HEK293 (cell line): ENCODE measurements around the gene POLQ.

Source experiments
- CTCF ChIA-PET: fragments of 350-600 bp; formaldehyde crosslinking; extraction: SDS; loops from one replicate; lab custom pipeline; 2021; ENCODE audit warnings: antibody characterized with exemption; lab: Yijun Ruan, JAX
- POLR2A ChIA-PET: fragments of 300-600 bp; formaldehyde crosslinking; extraction: SDS; loops from one replicate; lab custom pipeline; 2020; ENCODE audit warnings: antibody characterized with exemption, inconsistent platforms; lab: Yijun Ruan, JAX
- H3K27ac ChIP-seq: fragments of 200-500 bp; sonication (Bioruptor generic); 2 replicates; pipeline ENCODE4 v1.5.1; 2014; ENCODE audit warnings: low read depth, low read length, control low read depth, inconsistent platforms; ENCODE audit errors: extremely low read depth
- H3K36me3 ChIP-seq, 2 experiments: fragments of 200-500 bp in 1 of 2; sonication (Bioruptor generic) in 1 of 2; 1 replicate in 1 of 2; 2 replicates in 1 of 2; pipeline ENCODE4 v1.5.1; 2014 to 2017; ENCODE audit warnings: inconsistent platforms in 2 of 2, low read length in 2 of 2; ENCODE audit not compliant: control insufficient read depth in 2 of 2, insufficient read depth in 1 of 2
- H3K4me1 ChIP-seq: fragments of 200-500 bp; sonication (Bioruptor generic); 2 replicates; pipeline ENCODE4 v1.5.1; 2014; ENCODE audit warnings: mild to moderate bottlenecking, low read length, inconsistent platforms; ENCODE audit not compliant: control insufficient read depth, insufficient read depth
- H3K4me3 ChIP-seq: 2 replicates; pipeline ENCODE4 v1.5.1; 2011; ENCODE audit warnings: low read depth, mild to moderate bottlenecking, control low read depth, low read length, moderate library complexity
- H3K9me3 ChIP-seq: fragments of 200-500 bp; sonication (Bioruptor generic); 2 replicates; pipeline ENCODE4 v1.5.1; 2014; ENCODE audit warnings: low read depth, low read length, inconsistent platforms; ENCODE audit not compliant: control insufficient read depth, insufficient read depth
- BCL11B ChIP-seq: fragments of 450-650 bp; formaldehyde crosslinking; IDR thresholded peaks from 2 replicates; pipeline ENCODE4 v1.5.1; 2016; ENCODE audit warnings: low read depth, missing biosample characterization, missing genetic modification characterization
- GLIS1 ChIP-seq: fragments of 450-650 bp; formaldehyde crosslinking; IDR thresholded peaks from 2 replicates; pipeline ENCODE4 v1.5.1; 2016; ENCODE audit warnings: missing biosample characterization, missing genetic modification characterization
- KLF16 ChIP-seq: fragments of 450-650 bp; formaldehyde crosslinking; IDR thresholded peaks from 2 replicates; pipeline ENCODE4 v1.5.1; 2017; ENCODE audit warnings: missing biosample characterization, missing genetic modification characterization
- KLF7 ChIP-seq: fragments of 450-650 bp; formaldehyde crosslinking; IDR thresholded peaks from 2 replicates; pipeline ENCODE4 v1.5.1; 2016; ENCODE audit warnings: missing biosample characterization, missing genetic modification characterization, borderline replicate concordance
- SP7 ChIP-seq: fragments of 450-650 bp; formaldehyde crosslinking; IDR thresholded peaks from 2 replicates; pipeline ENCODE4 v1.5.1; 2016; ENCODE audit warnings: missing biosample characterization, missing genetic modification characterization
- YY2 ChIP-seq: fragments of 450-650 bp; formaldehyde crosslinking; IDR thresholded peaks from 2 replicates; pipeline ENCODE4 v1.5.1; 2016; ENCODE audit warnings: missing biosample characterization, missing genetic modification characterization
- ZBTB21 ChIP-seq: fragments of 450-650 bp; formaldehyde crosslinking; IDR thresholded peaks from 2 replicates; pipeline ENCODE4 v1.5.1; 2017; ENCODE audit warnings: missing biosample characterization, missing genetic modification characterization
- ZBTB26 ChIP-seq: fragments of 450-650 bp; formaldehyde crosslinking; optimal IDR thresholded peaks from 2 replicates; pipeline ENCODE3; 2016; ENCODE audit warnings: missing biosample characterization, mild to moderate bottlenecking, missing genetic modification characterization
- ZBTB49 ChIP-seq: fragments of 450-650 bp; formaldehyde crosslinking; IDR thresholded peaks from 2 replicates; pipeline ENCODE4 v1.5.1; 2016; ENCODE audit warnings: missing biosample characterization, missing genetic modification characterization, low read depth
- ZFP37 ChIP-seq: fragments of 450-650 bp; formaldehyde crosslinking; IDR thresholded peaks from 2 replicates; pipeline ENCODE4 v1.5.1; 2016; ENCODE audit warnings: missing biosample characterization, missing genetic modification characterization
- ZNF114 ChIP-seq: fragments of 450-650 bp; formaldehyde crosslinking; IDR thresholded peaks from 2 replicates; pipeline ENCODE4 v1.5.0; 2017; ENCODE audit warnings: missing biosample characterization, missing genetic modification characterization
- ZNF133 ChIP-seq: fragments of 450-650 bp; formaldehyde crosslinking; IDR thresholded peaks from 2 replicates; pipeline ENCODE4 v1.5.1; 2016; ENCODE audit warnings: missing biosample characterization, missing genetic modification characterization
- ZNF18 ChIP-seq: fragments of 450-650 bp; formaldehyde crosslinking; IDR thresholded peaks from 2 replicates; pipeline ENCODE4 v1.5.1; 2016; ENCODE audit warnings: missing biosample characterization, missing genetic modification characterization
- ZNF24 ChIP-seq: fragments of 450-650 bp; formaldehyde crosslinking; IDR thresholded peaks from 2 replicates; pipeline ENCODE4 v1.5.1; 2016; ENCODE audit warnings: missing biosample characterization, missing genetic modification characterization
- ZNF248 ChIP-seq: fragments of 450-650 bp; formaldehyde crosslinking; IDR thresholded peaks from 2 replicates; pipeline ENCODE4 v1.5.1; 2017; ENCODE audit warnings: missing biosample characterization, missing genetic modification characterization
- ZNF280C ChIP-seq: fragments of 450-650 bp; formaldehyde crosslinking; IDR thresholded peaks from 2 replicates; pipeline ENCODE4 v1.5.1; 2016; ENCODE audit warnings: missing biosample characterization, missing genetic modification characterization
- ZNF280D ChIP-seq: fragments of 450-650 bp; formaldehyde crosslinking; IDR thresholded peaks from 2 replicates; pipeline ENCODE4 v1.5.1; 2016; ENCODE audit warnings: missing biosample characterization, missing genetic modification characterization
- ZNF555 ChIP-seq: fragments of 450-650 bp; formaldehyde crosslinking; conservative IDR thresholded peaks from 2 replicates; pipeline ENCODE4 v1.5.1; 2017; ENCODE audit warnings: missing biosample characterization, mild to moderate bottlenecking, missing genetic modification characterization, inconsistent platforms
- ZNF610 ChIP-seq: fragments of 450-650 bp; formaldehyde crosslinking; IDR thresholded peaks from 2 replicates; pipeline ENCODE4 v1.5.1; 2016; ENCODE audit warnings: missing biosample characterization, missing genetic modification characterization, borderline replicate concordance
- ZNF621 ChIP-seq: fragments of 450-650 bp; formaldehyde crosslinking; IDR thresholded peaks from 2 replicates; pipeline ENCODE4 v1.5.1; 2017; ENCODE audit warnings: missing biosample characterization, missing genetic modification characterization
- ZNF629 ChIP-seq: fragments of 450-650 bp; formaldehyde crosslinking; IDR thresholded peaks from 2 replicates; pipeline ENCODE4 v1.5.1; 2017; ENCODE audit warnings: missing biosample characterization, missing genetic modification characterization
- ZNF707 ChIP-seq: fragments of 450-650 bp; formaldehyde crosslinking; IDR thresholded peaks from 2 replicates; pipeline ENCODE4 v1.5.1; 2016; ENCODE audit warnings: missing biosample characterization, missing genetic modification characterization
- ZXDB ChIP-seq: fragments of 450-650 bp; formaldehyde crosslinking; IDR thresholded peaks from 2 replicates; pipeline ENCODE4 v1.5.1; 2016; ENCODE audit warnings: missing biosample characterization, missing genetic modification characterization

Gene POLQ

GRCh38 chr3:121581691-121582090 lies 35.9 kb upstream of the POLQ start:
- TF ChIP-seq ZNF555 (tag by site-specific recombination): no peak
- TF ChIP-seq ZFP37 (tag by site-specific recombination): no peak
- no peak for TF ChIP-seq ZNF280D
- no peak for TF ChIP-seq BCL11B (tag by site-specific recombination)
- TF ChIP-seq ZNF133: no peak
- no peak for TF ChIP-seq ZNF621 (tag by site-specific recombination)
- TF ChIP-seq ZXDB (tag by site-specific recombination): no peak
- no peak overlapping the region for H3K27ac ChIP-seq
- H3K36me3 ChIP-seq: no peaks in the 10 kb centered on the region
- H3K9me3 ChIP-seq: no peaks in the 10 kb centered on the region
- ChIA-PET CTCF (no interaction called here), POLR2A (no interaction called here)
- H3K4me1 ChIP-seq: no peaks in the 10 kb centered on the region
- no peak overlapping the region for H3K4me3 ChIP-seq

GRCh38 chr3:121574449-121574848 lies 28.7 kb upstream of the POLQ start:
- ChIA-PET POLR2A (interaction anchor here (1.1 kb wide), 1 partner anchor 107 kb away, joined by 3 read pairs; no protein-coding TSS in a partner anchor), CTCF (no interaction called here)
- Histone ChIP-seq H3K36me3 (no peaks in the 10 kb centered on the region), H3K27ac (no peak overlapping the region), H3K4me1 (no peaks in the 10 kb centered on the region), H3K4me3 (no peak overlapping the region), H3K9me3 (no peaks in the 10 kb centered on the region)
- peak; percentile 58 for TF ChIP-seq GLIS1 (tag by site-specific recombination)
- TF ChIP-seq ZNF610 (tag by site-specific recombination): peak; percentile 97
- TF ChIP-seq ZNF248: no peak
- TF ChIP-seq SP7 (tag by site-specific recombination): peak; percentile 25; the same call in 1 of the 2 replicates

GRCh38 chr3:121567649-121568048 lies 21.9 kb upstream of the POLQ start, which contains the start of gene ARGFX:
ARGFX (plus strand) TSS chr3:121567949; CDS start chr3:121570714, 2,765 bp downstream.
- Histone ChIP-seq H3K4me3 (no peak within 1 kb of the TSS), H3K4me1 (no peaks in the 10 kb centered on the region), H3K36me3 (no peaks in the 10 kb centered on the region), H3K27ac (no peak within 1 kb of the TSS), H3K9me3 (no peaks in the 10 kb centered on the region)
- CTCF ChIA-PET: no interaction called here
- POLR2A ChIA-PET: no interaction called here
- no peak for TF ChIP-seq ZBTB49 (tag by site-specific recombination)
- no peak for TF ChIP-seq ZNF114 (tag by site-specific recombination)
- no peak for TF ChIP-seq ZNF707
- TF ChIP-seq KLF7 (tag by site-specific recombination): no peak
- TF ChIP-seq ZNF18 (tag by site-specific recombination): no peak
- no peak for TF ChIP-seq ZBTB26
- no peak for TF ChIP-seq ZNF133
- TF ChIP-seq ZNF280C: no peak
- TF ChIP-seq YY2 (tag by site-specific recombination): no peak
- no peak for TF ChIP-seq ZNF24
- no peak for TF ChIP-seq KLF16 (tag by site-specific recombination)
- TF ChIP-seq ZNF629: no peak
- no peak for TF ChIP-seq ZBTB21
